22Rv1 (cell line): ENCODE results near the gene GPER1.

ENCODE experiments used
- CTCF ChIP-seq: fragments of 450-650 bp; IDR thresholded peaks from 2 replicates; pipeline ENCODE4 v1.5.1; 2017; ENCODE audit warnings: mild to moderate bottlenecking
- ZFX ChIP-seq: fragments of 450-650 bp; IDR thresholded peaks from 2 replicates; pipeline ENCODE4 v1.6.1; 2017; ENCODE audit warnings: antibody characterized with exemption, borderline replicate concordance

- TF ChIP-seq CTCF (no peak), ZFX (no peak)
These were observed 38.7 kb upstream of the GPER1 start for GRCh38 chr7:1049006-1049741.
